Loucy (cell line): Measurements from ENCODE around the gene PTOV1.

ENCODE experiments used
- H2AFZ ChIP-seq: fragments of 200-600 bp; sonication (generic); 2 replicates; pipeline ENCODE4 v1.6.0; 2016; ENCODE audit warnings: antibody characterized with exemption, mild to moderate bottlenecking, low read length, moderate library complexity
- H3F3A ChIP-seq: fragments of 200-600 bp; 2 replicates; pipeline ENCODE4 v1.6.0; 2016; ENCODE audit warnings: antibody characterized with exemption, low read depth, mild to moderate bottlenecking
- H3K27me3 ChIP-seq: fragments of 200-600 bp; sonication (generic); 2 replicates; pipeline ENCODE4 v1.6.1; 2014; ENCODE audit warnings: low read length, mild to moderate bottlenecking; ENCODE audit not compliant: insufficient read depth, poor library complexity, severe bottlenecking
- H3K36me3 ChIP-seq: fragments of 200-600 bp; sonication (generic); 2 replicates; pipeline ENCODE4 v1.6.1; 2016; ENCODE audit warnings: low read length; ENCODE audit not compliant: insufficient read depth
- H3K4me1 ChIP-seq: fragments of 200-600 bp; sonication (generic); 2 replicates; pipeline ENCODE4 v1.5.1; 2014; ENCODE audit warnings: low read length, mild to moderate bottlenecking; ENCODE audit not compliant: insufficient read depth, poor library complexity, severe bottlenecking
- H3K4me2 ChIP-seq: fragments of 200-600 bp; sonication (generic); 2 replicates; pipeline ENCODE4 v1.6.0; 2014; ENCODE audit warnings: antibody characterized with exemption, low read length, low read depth, mild to moderate bottlenecking; ENCODE audit not compliant: poor library complexity, severe bottlenecking
- H3K4me3 ChIP-seq: fragments of 200-600 bp; sonication (generic); 2 replicates; pipeline ENCODE4 v1.5.1; 2014; ENCODE audit warnings: low read length, mild to moderate bottlenecking, mixed read lengths; ENCODE audit not compliant: poor library complexity, severe bottlenecking
- H3K79me2 ChIP-seq: fragments of 200-600 bp; sonication (generic); 2 replicates; pipeline ENCODE4 v1.6.1; 2014; ENCODE audit warnings: low read length; ENCODE audit not compliant: insufficient read depth
- H3K9ac ChIP-seq: fragments of 200-600 bp; sonication (generic); 2 replicates; pipeline ENCODE4 v1.6.0; 2014; ENCODE audit warnings: mild to moderate bottlenecking, low read depth, low read length, moderate library complexity; ENCODE audit not compliant: poor library complexity, severe bottlenecking
- H3K9me2 ChIP-seq: fragments of 200-600 bp; sonication (generic); replicated peaks from 2 replicates; pipeline ENCODE4 v1.6.1; 2016; ENCODE audit warnings: low read depth, low read length, mixed read lengths
- H3K9me3 ChIP-seq: fragments of 200-600 bp; sonication (generic); 2 replicates; pipeline ENCODE4 v1.6.1; 2014; ENCODE audit warnings: mild to moderate bottlenecking, antibody characterized with exemption, low read length, low read depth; ENCODE audit not compliant: insufficient read depth
- H4K20me1 ChIP-seq: fragments of 200-600 bp; sonication (generic); 2 replicates; pipeline ENCODE4 v1.6.0; 2014; ENCODE audit warnings: antibody characterized with exemption, low read length, mild to moderate bottlenecking; ENCODE audit not compliant: insufficient read depth, poor library complexity, severe bottlenecking
- CTCF ChIP-seq: fragments of 200-600 bp; sonication (generic); conservative IDR thresholded peaks from 2 replicates; pipeline ENCODE4 v1.5.1; 2014; ENCODE audit warnings: mild to moderate bottlenecking, antibody characterized with exemption, low read length
- EZH2phosphoT487 ChIP-seq: fragments of 200-600 bp; IDR thresholded peaks from 2 replicates; pipeline ENCODE4 v1.6.1; 2018; ENCODE audit warnings: antibody characterized with exemption, mild to moderate bottlenecking, moderate library complexity, borderline replicate concordance

PTOV1 gene

GRCh38 chr19:49854378-49855263, 3.7 kb downstream of the PTOV1 start:
- peaks cover 17% of the 10 kb centered on the region for H3K4me1 ChIP-seq
- TF ChIP-seq EZH2phosphoT487: no peak
- TF ChIP-seq CTCF: no peak
- no peak overlapping the region for H3K4me3 ChIP-seq
- H3K4me2 ChIP-seq: peak overlapping the region; percentile 95
- H4K20me1 ChIP-seq: peaks cover 50% of the 10 kb centered on the region
- H2AFZ ChIP-seq: no peak overlapping the region
- no peaks in the 10 kb centered on the region for H3K9me2 ChIP-seq
- no peaks in the 10 kb centered on the region for H3K9me3 ChIP-seq
- peaks cover 36% of the 10 kb centered on the region; the same call in 1 of the 2 replicates for H3K36me3 ChIP-seq
- no peak overlapping the region for H3K9ac ChIP-seq
- H3K79me2 ChIP-seq: peaks cover 37% of the 10 kb centered on the region
- H3K27me3 ChIP-seq: no peaks in the 10 kb centered on the region
- 0 out of 2 replicates have a peak, but pooled peaks cover 3% of the 10 kb centered on the region for H3F3A ChIP-seq

DNA sequence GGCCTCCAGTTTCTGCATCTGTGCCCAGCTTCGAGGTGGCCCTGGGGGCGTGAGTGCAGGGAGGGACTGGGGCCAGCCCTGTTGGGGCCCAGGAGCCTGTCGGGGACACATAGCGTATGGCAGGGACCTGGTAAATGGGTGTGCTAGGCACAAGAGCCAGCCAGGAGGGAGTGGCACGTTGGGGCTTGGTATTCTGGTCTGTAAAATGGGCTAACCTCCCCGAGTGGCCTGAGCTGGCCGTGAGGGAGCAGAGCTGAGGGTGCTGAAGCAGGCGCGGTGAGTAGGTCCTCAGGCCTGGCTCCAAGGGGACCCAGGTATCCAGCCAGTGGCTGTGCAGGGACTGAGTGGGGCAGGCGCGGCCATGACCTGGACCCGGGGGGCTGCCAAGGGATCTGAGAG, 4.3 kb downstream of the PTOV1 start:
- Histone ChIP-seq H3K79me2 (peaks cover 37% of the 10 kb centered on the region), H3K36me3 (peaks cover 41% of the 10 kb centered on the region; the same call in 1 of the 2 replicates)
- TF ChIP-seq EZH2phosphoT487 (no peak), CTCF (no peak)

GRCh38 chr19:49855676-49856573, 5.0 kb downstream of the PTOV1 start:
- H3K79me2 ChIP-seq: peaks cover 37% of the 10 kb centered on the region
- H3K4me1 ChIP-seq: peaks cover 14% of the 10 kb centered on the region
- H3K36me3 ChIP-seq: peaks cover 47% of the 10 kb centered on the region; the same call in 1 of the 2 replicates
- no peaks in the 10 kb centered on the region for H3K9me3 ChIP-seq
- no peak overlapping the region for H2AFZ ChIP-seq
- no peaks in the 10 kb centered on the region for H3K27me3 ChIP-seq
- peaks cover 50% of the 10 kb centered on the region for H4K20me1 ChIP-seq
- H3K9ac ChIP-seq: no peak overlapping the region
- no peaks in the 10 kb centered on the region for H3F3A ChIP-seq
- H3K4me3 ChIP-seq: no peak overlapping the region
- no peak for TF ChIP-seq CTCF
- no peak for TF ChIP-seq EZH2phosphoT487
- no peaks in the 10 kb centered on the region for H3K9me2 ChIP-seq
- no peak overlapping the region for H3K4me2 ChIP-seq

More for the DNA sequence above, 4.3 kb downstream of the PTOV1 start:
- H3K4me1 ChIP-seq: peaks cover 14% of the 10 kb centered on the region
- H2AFZ ChIP-seq: no peak overlapping the region
- no peak overlapping the region for H3K4me3 ChIP-seq
- peaks cover 50% of the 10 kb centered on the region for H4K20me1 ChIP-seq
- H3K9ac ChIP-seq: no peak overlapping the region
- H3K4me2 ChIP-seq: no peak overlapping the region
- 0 out of 2 replicates have a peak, but pooled peaks cover 3% of the 10 kb centered on the region for H3F3A ChIP-seq
- no peaks in the 10 kb centered on the region for H3K9me2 ChIP-seq
- no peaks in the 10 kb centered on the region for H3K27me3 ChIP-seq
- H3K9me3 ChIP-seq: no peaks in the 10 kb centered on the region
